GM06990 (cell line): Measurements from ENCODE around the gene AUNIP.

Experiments used
- DNase-seq: peaks from one replicate; pipeline ENCODE4 v3.0.0-alpha.2; 2011; ENCODE audit not compliant: insufficient read length; ENCODE audit errors: extremely low read depth
- H3K27me3 ChIP-seq: replicated peaks from 2 replicates; pipeline ENCODE4 v1.6.0; 2011; ENCODE audit warnings: low read length; ENCODE audit not compliant: control insufficient read depth, insufficient read depth
- H3K36me3 ChIP-seq: 2 replicates; pipeline ENCODE4 v1.5.1; 2011; ENCODE audit warnings: low read length; ENCODE audit not compliant: control insufficient read depth, insufficient read depth
- H3K4me3 ChIP-seq: replicated peaks from 2 replicates; pipeline ENCODE4 v1.5.1; 2011; ENCODE audit warnings: low read depth, mild to moderate bottlenecking, control low read depth, low read length
- CTCF ChIP-seq: IDR thresholded peaks from 2 replicates; pipeline ENCODE4 v1.5.1; 2011; ENCODE audit warnings: low read length, control low read depth, mild to moderate bottlenecking, inconsistent platforms; ENCODE audit not compliant: insufficient read depth, poor library complexity, severe bottlenecking

Gene AUNIP

DNA sequence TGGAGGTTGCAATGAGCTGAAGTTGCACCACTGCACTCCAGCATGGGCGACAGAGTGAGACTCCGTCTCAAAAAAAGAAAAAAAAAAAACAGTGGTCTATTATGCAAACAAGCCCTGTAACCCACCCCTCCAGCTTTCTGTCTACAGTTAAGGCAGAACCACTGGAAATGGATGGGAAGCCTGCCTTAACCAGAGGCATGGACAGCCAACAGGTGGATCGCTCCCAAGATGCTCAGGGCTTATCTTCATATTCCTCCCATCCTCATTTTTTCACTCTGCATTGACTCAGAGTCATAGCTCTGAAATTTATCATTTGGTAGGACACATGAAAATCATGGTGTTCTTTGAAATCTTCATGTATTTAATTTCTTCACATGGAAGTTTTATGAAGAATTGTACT, 30.8 kb downstream of the AUNIP start:
- DNase-seq, result no peak
- Histone ChIP-seq H3K4me3 (no peak overlapping the region), H3K27me3 (no peaks in the 10 kb centered on the region), H3K36me3 (peaks cover 25% of the 10 kb centered on the region)
- no peak for TF ChIP-seq CTCF

DNA sequence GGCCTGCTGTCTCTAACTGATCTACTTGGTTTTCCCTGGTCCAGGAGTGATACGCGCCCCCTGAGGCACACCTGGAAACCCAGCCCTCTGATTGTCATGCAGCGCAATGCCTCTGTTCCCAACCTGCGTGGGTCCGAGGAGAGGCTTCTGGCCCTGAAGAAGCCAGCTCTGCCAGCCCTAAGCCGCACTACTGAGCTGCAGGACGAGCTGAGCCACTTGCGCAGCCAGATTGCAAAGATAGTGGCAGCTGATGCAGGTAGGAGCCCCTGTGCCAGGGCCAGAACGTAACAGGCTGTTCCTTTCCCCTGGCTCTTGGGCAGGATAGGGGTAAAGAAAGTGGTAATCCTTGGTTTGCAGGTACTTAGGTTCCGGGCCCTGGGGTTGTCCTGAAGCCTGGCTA, 32.7 kb downstream of the AUNIP start:
- DNase-seq, result no peak
- Histone ChIP-seq H3K27me3 (no peaks in the 10 kb centered on the region), H3K36me3 (peaks cover 21% of the 10 kb centered on the region), H3K4me3 (no peak overlapping the region)
- TF ChIP-seq CTCF, result no peak

DNA sequence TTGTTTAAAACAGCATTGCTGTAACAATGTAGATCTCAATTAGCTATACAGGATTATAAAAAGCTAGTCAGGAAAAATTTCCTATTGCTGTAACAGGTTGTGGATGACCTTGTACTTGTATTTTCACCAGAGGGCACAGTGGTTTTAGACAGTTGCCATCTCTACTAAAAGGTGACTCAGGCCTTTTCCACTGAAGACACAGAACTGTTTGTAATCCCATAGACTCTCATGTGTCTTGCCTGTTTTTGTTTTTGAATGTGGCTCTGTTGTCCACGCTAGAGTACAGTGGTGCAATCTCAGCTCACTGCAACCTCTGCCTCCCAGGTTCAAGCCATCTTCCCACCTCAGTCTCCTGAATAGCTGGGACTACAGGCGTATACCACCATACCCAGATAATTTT, 33.7 kb downstream of the AUNIP start:
- no peak for DNase-seq
- Histone ChIP-seq H3K4me3 (no peak overlapping the region), H3K27me3 (no peaks in the 10 kb centered on the region), H3K36me3 (peaks cover 18% of the 10 kb centered on the region)
- TF ChIP-seq CTCF, result no peak

DNA sequence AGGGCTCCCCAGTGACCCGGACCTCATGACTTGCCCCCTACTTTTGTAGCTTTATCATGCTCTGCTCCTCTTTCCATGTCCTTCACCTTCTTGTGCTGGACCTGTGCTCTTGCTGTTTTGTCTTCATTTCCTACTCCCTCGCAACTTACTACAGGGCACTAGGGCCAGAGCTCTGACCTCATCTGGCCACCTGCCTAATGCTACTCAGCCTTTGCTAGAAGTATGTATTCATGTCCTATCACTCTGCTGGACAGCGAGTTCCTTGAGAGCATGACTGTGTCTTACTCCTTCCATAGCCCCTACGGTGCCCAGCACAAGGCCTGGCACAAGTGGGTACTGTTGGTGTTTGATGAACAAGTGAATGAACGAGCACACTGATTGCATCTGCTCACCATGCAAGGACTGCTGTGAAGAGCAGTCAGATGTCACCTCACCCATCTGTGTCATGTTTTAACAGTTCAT, 37.6 kb downstream of the AUNIP start:
- no peak for DNase-seq
- H3K27me3 ChIP-seq, result no peaks in the 10 kb centered on the region
- H3K36me3 ChIP-seq, result peaks cover 5% of the 10 kb centered on the region
- H3K4me3 ChIP-seq, result peak overlapping the region; percentile 72
- no peak for TF ChIP-seq CTCF

GRCh38 chr1:25821112-25821476, 38.2 kb downstream of the AUNIP start:
- Histone ChIP-seq H3K36me3 (no peaks in the 10 kb centered on the region), H3K4me3 (peak overlapping the region; percentile 72), H3K27me3 (no peaks in the 10 kb centered on the region)
- TF ChIP-seq CTCF, result no peak
- DNase-seq, result no peak
